Activated CD8-positive, alpha-beta memory T cell treated with anti-CD3 and anti-CD28 coated beads, Interleukin-2, amount 50 U/mL, for 48 hours (primary cell): ENCODE data around the gene CYP46A1.

ENCODE experiments used
- DNase-seq: peaks from one replicate; pipeline ENCODE4 v3.0.0-alpha.2; 2020

The CYP46A1 gene

GRCh38 chr14:99731547-99732435, 47.7 kb downstream of the CYP46A1 start:
- peak; percentile 44 for DNase-seq

- DNase-seq, result peak; percentile 33
These were observed 48.5 kb downstream of the CYP46A1 start for GRCh38 chr14:99732436-99733210.

DNA sequence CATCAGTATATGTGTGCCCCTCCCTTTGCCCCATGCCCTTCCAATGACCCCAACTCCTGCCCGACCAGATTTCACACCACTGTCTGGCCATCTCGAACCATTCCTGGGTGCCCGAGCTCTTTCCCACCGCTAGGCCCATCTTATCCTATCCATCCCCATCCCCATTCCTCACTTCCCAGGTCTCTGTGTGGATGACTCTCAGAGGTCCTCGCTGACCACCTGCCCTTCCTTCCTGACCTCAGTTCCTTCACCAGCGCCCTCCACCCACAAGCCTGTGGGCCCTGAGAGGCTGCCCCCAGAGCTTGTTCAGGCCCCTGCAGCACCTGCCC, 49.1 kb downstream of the CYP46A1 start:
- DNase-seq, result no peak

DNA sequence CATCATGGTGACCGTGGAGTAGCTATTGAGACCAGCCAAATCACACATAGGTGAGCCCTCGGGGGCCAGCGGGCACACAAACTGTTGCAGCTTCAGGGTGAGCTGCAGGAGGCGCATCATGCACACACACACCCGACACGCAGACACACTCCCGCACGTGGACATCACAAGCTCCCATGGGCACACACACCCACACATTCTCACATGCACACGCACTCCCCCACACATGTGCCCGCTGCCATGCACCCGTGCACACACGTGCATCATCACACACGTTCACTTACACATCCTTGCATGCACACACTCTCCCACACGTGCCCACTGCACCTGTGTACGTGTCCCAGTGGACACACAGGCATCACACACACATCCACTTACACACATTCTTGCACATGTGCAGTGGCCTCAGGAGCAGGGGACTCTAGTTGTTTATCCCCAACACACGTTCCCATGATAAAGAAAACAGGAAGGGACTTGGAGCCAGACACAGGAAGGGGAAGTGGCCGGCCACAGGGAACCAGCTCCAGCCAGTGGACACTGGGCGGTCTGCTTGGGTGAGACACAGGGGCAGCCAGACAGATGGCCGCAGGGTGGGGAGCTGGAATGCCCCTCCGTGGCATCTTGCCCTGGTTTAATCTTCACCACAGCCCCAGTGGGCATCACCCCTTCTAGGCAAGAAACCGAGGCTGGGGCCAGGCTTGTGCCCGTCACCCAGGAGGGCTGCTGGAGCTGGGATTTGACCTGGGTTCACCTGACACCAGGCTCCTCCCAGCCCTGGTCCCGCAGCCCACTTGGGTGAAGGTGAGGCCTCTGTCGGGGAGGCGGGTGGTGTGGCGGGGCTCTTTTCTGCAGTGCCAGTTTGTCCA, 49.7 kb downstream of the CYP46A1 start:
- DNase-seq, result peak; percentile 41

GRCh38 chr14:99734406-99735051, 50.4 kb downstream of the CYP46A1 start:
- DNase-seq, result no peak

DNA sequence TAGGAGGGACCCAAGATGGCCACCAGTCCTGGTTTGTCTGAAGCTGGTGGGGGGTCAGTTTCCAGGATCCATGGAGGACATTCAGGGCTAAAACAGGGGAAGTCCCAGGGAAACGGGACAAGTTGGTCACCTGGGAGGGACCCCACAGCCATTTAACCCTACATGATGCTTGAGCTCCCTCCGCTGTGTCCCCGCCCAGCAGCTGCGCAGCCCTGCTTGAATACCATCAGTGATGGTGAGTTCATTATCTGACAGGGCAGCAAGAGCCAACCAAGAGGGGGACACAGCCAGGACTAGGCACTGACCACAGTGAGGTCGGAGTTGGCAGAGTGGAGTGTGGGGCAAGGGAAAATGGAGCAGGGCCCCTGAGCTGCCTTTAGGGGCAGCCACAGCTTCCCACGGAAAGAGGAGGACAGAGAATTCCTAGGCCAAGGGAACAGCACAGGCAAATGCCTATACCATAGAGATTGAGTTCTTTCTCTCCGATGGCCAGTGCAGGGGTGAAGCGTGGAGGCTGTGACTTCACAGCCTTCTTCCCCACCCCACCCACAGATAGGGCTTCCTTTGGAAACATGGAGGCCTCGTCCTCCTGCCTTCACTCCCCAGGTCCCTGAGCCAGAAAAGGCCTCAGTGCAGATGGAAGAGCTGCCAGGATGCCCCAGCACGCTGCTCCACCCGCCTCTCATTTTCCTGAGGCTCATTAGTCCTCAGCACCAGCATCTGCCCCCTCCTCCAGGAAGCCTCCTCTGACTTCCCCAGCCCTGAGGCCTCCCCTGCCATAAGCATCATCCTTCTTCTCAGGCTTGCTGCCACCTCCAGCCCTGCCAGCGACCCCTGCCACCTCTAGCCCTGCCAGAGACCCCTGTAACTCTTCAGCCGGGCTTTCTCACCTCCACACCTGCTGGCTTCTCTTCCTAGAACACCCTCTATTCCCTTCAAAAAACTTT, 51.4 kb downstream of the CYP46A1 start:
- DNase-seq, result no peak

DNA sequence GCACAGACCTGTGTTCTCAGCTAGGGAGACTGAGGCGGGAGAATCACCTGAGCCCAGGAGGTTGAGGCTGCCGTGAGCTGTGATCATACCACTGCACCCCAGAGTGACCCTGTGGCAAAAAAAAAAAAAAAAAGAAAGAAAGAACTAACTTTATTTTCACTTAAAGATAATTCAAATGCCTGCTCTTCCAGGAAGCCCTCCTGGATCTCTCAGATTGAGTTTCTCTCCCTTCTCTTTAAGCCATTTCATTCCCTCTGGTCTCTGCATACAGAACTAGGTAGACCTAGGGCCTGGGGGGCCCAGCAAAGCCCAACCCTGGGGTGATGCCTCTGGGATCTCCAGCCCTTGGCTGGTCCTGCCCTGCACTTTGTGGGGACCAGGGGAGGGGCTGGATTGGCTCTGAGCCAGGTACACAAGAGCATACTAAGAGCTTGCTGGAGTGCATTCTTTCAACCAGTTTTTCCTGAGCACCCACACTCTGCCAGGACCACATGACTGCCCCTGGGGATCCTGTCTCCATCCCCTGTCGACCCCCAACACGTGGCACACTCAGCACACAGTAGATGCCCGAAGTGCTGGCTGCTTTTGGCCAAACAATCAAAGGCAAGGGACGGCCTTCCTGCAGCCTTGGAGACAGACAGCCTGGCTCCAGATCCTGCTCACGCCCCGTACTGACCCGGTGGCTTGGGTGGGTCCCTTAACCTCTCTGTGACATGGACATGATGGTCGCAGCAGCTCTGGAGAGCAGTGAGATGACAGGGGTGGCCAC, 52.7 kb downstream of the CYP46A1 start:
- no peak for DNase-seq

- DNase-seq, result no peak
These were observed 53.4 kb downstream of the CYP46A1 start for GRCh38 chr14:99737451-99737951.

DNA sequence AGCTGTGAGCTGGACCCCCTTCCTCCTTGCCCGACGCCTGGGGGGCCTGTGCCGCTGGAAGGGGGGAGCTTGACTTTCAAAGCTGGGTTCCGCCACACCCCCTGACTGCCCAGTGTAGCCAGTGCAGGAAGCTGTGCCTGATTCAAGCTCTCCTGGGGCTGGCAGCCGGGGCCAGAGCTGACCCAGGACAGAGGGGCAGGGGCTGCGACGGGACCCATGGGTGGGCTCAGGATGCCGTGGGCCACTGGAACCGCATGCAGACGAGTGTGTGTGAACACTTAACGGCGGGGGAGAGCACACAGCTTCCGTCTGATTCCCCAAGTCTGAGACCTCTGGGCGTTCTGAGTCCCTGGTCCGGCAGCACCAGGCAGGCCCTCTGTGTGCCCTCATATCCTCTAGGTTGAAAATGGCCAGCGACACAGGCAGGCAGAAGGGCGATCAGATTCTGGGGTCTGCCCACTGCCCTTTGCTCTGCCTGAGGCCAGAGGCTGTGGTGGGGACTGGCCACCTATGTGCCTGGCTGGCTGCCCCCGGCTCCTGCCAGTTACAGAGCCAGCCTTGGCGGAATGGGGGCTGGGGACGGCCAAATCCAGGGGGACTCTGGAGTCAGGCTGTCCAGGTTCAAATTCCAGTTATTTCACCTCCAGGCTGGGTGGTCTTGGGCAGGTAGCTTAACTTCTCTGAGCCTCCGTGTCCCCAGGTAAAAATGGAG, 54.0 kb downstream of the CYP46A1 start:
- DNase-seq, result no peak

DNA sequence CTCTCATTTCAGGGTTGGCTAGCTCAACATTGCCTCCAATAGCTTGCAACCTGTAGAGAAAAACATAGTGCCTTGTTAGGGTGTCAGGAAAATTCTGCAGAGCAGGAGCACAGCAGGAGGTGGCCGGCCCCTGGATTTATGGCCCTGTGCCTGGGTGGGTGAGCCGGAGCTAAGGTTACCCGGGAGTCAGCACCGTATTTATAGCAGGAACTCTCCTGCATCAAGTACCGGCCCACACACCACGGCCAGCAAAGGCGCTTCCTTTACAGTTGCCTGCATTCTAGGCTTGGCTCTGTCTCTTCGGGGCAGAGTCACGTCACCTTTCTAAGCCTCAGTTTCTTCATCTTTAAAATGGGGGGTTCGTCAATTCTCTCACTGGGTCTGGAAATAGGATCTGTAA, 56.3 kb downstream of the CYP46A1 start:
- DNase-seq, result no peak

- DNase-seq, result no peak
These were observed 57.3 kb downstream of the CYP46A1 start for GRCh38 chr14:99741227-99741976.

DNA sequence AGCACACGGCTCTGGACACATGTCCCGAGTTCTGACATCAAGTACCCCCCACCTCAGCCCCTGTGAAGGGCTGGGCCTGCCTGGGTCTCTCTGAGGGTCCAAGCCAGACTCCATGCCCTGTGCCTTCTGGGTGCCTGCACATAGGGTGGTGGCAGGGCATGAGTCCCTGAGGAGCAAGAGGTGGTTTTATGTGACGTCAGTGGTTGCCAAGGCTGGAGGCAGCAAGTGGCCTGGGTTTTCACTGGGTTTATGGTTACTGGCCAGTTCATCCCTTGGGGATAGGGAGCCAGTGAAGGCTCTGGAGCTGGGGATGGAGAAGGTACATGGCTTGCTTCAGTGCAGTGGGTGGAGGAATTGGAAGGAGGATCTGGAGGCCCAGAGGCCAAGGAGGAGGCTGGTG, 58.0 kb downstream of the CYP46A1 start:
- DNase-seq, result no peak

- DNase-seq, result no peak
These were observed 58.7 kb downstream of the CYP46A1 start for GRCh38 chr14:99742509-99743487.

- no peak for DNase-seq
These were observed 60.2 kb downstream of the CYP46A1 start for GRCh38 chr14:99744199-99744872.

GRCh38 chr14:99744873-99745224, 60.8 kb downstream of the CYP46A1 start:
- no peak for DNase-seq

DNA sequence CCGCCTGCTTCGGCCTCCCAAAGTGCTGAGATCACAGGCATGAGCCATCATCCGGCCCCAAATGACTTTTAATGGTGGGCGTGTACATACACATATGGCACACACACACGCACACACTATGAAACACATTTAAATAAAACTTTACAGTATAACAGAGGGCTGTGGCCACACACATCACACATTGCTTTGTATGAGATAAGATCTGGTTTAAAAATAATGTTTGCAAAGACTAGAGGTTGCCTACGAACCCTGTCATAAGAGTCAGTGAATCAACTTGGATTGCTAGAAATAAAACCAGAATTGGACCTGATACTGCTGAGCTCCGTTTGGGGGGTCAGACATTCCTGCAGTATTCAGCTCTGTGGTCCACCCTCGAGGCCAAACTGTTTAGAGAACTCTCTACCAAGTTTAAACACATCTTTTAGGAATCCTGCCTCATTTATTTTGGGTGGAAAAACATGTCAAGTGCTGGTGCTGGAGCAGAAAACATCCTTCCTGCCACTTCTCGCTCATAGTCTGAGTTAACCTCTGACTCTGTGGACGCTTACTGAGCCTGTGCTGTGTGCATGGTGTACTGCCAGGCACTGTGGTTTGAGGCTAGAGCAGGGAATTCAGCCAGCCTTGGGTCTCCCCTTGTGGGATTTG, 61.3 kb downstream of the CYP46A1 start:
- DNase-seq, result no peak

DNA sequence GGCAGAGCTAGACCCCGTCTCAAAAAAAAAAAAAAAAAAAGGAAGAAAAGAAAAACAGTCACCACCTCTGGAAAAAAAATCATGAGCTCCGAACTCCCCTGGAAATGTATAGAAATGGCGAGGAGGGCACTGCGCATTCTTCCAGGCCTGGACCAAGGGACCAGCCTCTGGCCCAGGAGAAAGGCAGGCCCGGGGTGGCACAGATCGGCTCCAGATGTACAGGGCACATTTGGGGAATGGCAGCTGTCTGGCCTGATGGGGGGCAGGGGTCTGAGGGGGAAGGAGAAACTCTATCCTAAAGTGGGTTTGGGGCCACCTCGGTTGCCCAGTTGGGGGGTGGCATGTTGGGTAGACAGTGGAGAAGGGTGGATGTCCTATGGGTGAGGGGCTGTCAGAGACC, 63.1 kb downstream of the CYP46A1 start:
- DNase-seq, result no peak
